CD4-positive, alpha-beta T cell (primary cell): ENCODE measurements around the gene CYP4A22. TPM values are rescaled to one million over a fixed set of nuclear protein-coding genes. Genes with fewer than 3 reads are reported as not detected.
"Not testable (repeated sequence)": the region's sequence is repeated elsewhere in the genome, so short reads cannot be mapped to it uniquely, and the experiment has no call there.

Experiments used
- ATAC-seq: fragments of 200-7000 bp; cut with Tn5 transposase; one replicate; pipeline ENCODE4 v1.10.0; 2022; ENCODE audit warnings: mild to moderate bottlenecking; ENCODE audit not compliant: poor library complexity
- CTCF ChIA-PET: fragments of 350-600 bp; sonication (Branson Sonifier 250); formaldehyde crosslinking; loops from one replicate; lab custom pipeline; 2021; ENCODE audit warnings: antibody characterized with exemption, inconsistent platforms; lab: Charles Lee
- POLR2A ChIA-PET: fragments of 350-600 bp; sonication (Branson Sonifier 250); formaldehyde crosslinking; loops from one replicate; lab custom pipeline; 2021; ENCODE audit warnings: antibody characterized with exemption, inconsistent platforms; lab: Charles Lee
- DNase-seq, 14 experiments: peaks; one replicate each; pipeline ENCODE4 v3.0.0-alpha.2; 2013 to 2020; ENCODE audit warnings: mixed read lengths in 2 of 14
- H3K27ac ChIP-seq, 2 donors: one replicate each; pipeline versions ENCODE4 v1.5.1 to v1.7.0; 2013; ENCODE audit warnings: low read length in 2 of 2, low read depth in 1 of 2, mild to moderate bottlenecking in 1 of 2
- H3K27me3 ChIP-seq, 2 experiments: 1 replicate in 1 of 2; 2 replicates in 1 of 2; pipeline versions ENCODE4 v1.6.1 to v1.7.0; 2013; ENCODE audit warnings: low read length in 2 of 2, control low read depth in 1 of 2, mild to moderate bottlenecking in 1 of 2, moderate library complexity in 1 of 2; ENCODE audit not compliant: insufficient read depth in 2 of 2, control insufficient read depth in 1 of 2
- H3K36me3 ChIP-seq: one replicate; pipeline ENCODE4 v1.6.1; 2013; ENCODE audit warnings: low read length, control low read depth; ENCODE audit not compliant: insufficient read depth
- H3K4me1 ChIP-seq: one replicate; pipeline ENCODE4 v1.6.1; 2013; ENCODE audit warnings: low read length, control low read depth; ENCODE audit not compliant: insufficient read depth
- H3K4me3 ChIP-seq: one replicate; pipeline ENCODE4 v1.5.1; 2013; ENCODE audit warnings: mild to moderate bottlenecking, low read length, moderate library complexity
- H3K9me3 ChIP-seq, 2 experiments: 1 replicate in 1 of 2; 2 replicates in 1 of 2; pipeline versions ENCODE4 v1.6.1 to v1.7.0; 2013; ENCODE audit warnings: low read length in 2 of 2, mild to moderate bottlenecking in 2 of 2, control low read depth in 1 of 2, moderate library complexity in 1 of 2; ENCODE audit not compliant: control insufficient read depth in 1 of 2, insufficient read depth in 1 of 2
- H3K27ac Mint-ChIP-seq: one replicate; pipeline ENCODE4 v1.8.0; 2020; ENCODE audit warnings: mixed read lengths
- H3K27me3 Mint-ChIP-seq: one replicate; pipeline ENCODE4 v1.8.0; 2021; ENCODE audit warnings: mixed read lengths
- H3K36me3 Mint-ChIP-seq: one replicate; pipeline ENCODE4 v1.8.0; 2021; ENCODE audit warnings: low read depth, mixed read lengths
- H3K4me1 Mint-ChIP-seq: one replicate; pipeline ENCODE4 v1.8.0; 2021; ENCODE audit warnings: low read depth, mixed read lengths
- H3K4me3 Mint-ChIP-seq: one replicate; pipeline ENCODE4 v1.8.0; 2020; ENCODE audit warnings: mild to moderate bottlenecking, mixed read lengths
- H3K9me3 Mint-ChIP-seq: one replicate; pipeline ENCODE4 v1.8.0; 2020; ENCODE audit warnings: mixed read lengths
- intact Hi-C, 2 experiments: fragments of 100-400 bp; cut with DNase I in 1 of 2; cut with micrococcal nuclease in 1 of 2; formaldehyde crosslinking; loops; one replicate each; pipeline versions ENCODE4 v1.15.1 to v1.9.0; 2023 to 2025; cut with DNase I, micrococcal nuclease
- total RNA-seq, 174 experiments: library from RNA in 2 of 174; stranded (reverse) in 2 of 174; gene quantifications; one replicate each; pipeline ENCODE4 v1.2.3 and lab custom pipeline; 2021 to 2026
- TF ChIP-seq, protein P1 (sequence below): fragments of 200-600 bp; IDR thresholded peaks from one replicate; pipeline ENCODE4 v1.8.0; 2022; ENCODE audit warnings: antibody characterized with exemption, mild to moderate bottlenecking

Gene CYP4A22
- total RNA-seq, 2 experiments from 2014 or later, result not detected

DNA sequence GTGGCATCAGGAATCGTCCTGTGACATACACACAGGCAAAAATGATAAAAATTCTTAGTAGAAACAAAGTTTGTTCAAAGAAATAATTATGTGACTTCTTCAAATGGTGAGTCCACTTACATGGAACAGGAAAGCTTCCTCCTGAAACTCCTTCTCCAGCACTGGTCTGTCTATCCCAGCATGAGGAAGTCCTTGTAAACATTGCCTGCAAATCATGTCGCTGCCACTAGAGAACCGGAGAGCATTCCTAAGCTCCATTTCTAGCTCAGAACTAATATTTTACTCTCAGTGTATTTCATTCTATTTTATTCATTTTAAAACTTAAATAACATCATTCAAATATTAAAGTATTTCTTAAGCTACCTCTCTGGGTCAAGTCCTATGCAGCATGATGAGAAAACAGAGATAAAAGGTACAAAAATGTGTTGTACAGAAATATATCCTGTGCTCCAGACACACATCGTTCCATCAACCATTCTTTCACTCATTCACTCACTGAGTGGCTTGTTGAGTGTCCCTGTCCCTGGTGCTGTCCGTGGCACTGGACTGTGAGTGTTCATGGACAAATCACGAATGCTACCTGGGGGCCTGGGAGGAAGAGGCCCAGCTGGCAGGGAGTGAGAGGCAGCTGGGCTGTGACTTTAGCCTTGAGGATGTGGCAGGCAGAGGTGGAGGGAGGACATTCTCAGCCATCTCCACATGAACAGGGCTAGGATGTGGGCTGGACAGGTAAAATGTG, 10.0 kb downstream of the CYP4A22 start:
- H3K27ac ChIP-seq, result no peak overlapping the region
- TF ChIP-seq, protein P1, sequence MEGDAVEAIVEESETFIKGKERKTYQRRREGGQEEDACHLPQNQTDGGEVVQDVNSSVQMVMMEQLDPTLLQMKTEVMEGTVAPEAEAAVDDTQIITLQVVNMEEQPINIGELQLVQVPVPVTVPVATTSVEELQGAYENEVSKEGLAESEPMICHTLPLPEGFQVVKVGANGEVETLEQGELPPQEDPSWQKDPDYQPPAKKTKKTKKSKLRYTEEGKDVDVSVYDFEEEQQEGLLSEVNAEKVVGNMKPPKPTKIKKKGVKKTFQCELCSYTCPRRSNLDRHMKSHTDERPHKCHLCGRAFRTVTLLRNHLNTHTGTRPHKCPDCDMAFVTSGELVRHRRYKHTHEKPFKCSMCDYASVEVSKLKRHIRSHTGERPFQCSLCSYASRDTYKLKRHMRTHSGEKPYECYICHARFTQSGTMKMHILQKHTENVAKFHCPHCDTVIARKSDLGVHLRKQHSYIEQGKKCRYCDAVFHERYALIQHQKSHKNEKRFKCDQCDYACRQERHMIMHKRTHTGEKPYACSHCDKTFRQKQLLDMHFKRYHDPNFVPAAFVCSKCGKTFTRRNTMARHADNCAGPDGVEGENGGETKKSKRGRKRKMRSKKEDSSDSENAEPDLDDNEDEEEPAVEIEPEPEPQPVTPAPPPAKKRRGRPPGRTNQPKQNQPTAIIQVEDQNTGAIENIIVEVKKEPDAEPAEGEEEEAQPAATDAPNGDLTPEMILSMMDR, result no peak
- H3K9me3 Mint-ChIP-seq, result no peaks in the 10 kb centered on the region
- H3K4me3 Mint-ChIP-seq, result no peak overlapping the region
- H3K4me1 ChIP-seq, result no peaks in the 10 kb centered on the region
- ChIA-PET POLR2A (no interaction called here), CTCF (no interaction called here)
- intact Hi-C loops, result no loop called here
- H3K27me3 Mint-ChIP-seq, result peaks cover 41% of the 10 kb centered on the region
- no peaks in the 10 kb centered on the region for H3K9me3 ChIP-seq
- H3K4me3 ChIP-seq, result no peak overlapping the region
- no peaks in the 10 kb centered on the region for H3K36me3 ChIP-seq
- H3K36me3 Mint-ChIP-seq, result no peaks in the 10 kb centered on the region
- ATAC-seq (no peak), DNase-seq (no peak)
- peaks cover 1 to 4% of the 10 kb centered on the region in 2 experiments for H3K27me3 ChIP-seq
- no peak overlapping the region for H3K27ac Mint-ChIP-seq
- H3K4me1 Mint-ChIP-seq, result no peaks in the 10 kb centered on the region

DNA sequence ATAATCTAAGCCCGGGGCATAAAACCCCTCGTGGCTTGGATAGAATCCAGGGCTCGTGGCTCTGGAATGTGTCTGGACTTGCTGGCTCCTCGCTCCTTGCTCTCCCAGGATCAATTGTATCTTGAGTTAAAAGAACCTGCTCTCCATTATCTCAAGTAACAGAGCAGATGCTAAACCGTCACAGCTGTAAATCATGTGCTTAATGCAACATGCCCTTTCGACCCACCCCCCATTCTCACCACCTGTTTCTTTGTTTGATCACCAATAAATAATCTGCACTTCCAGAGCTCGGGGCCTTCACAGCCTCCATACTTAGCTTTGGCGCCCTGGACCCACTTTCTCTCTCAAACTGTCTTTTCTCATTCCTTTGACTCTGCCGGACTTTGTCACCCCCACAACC, 11.9 kb downstream of the CYP4A22 start:
- H3K27me3 ChIP-seq, POLR2A ChIA-PET, ATAC-seq, intact Hi-C loops, H3K36me3 ChIP-seq, DNase-seq, H3K4me3 ChIP-seq, H3K4me3 Mint-ChIP-seq, H3K9me3 ChIP-seq, H3K4me1 Mint-ChIP-seq, CTCF ChIA-PET, H3K27ac ChIP-seq, H3K4me1 ChIP-seq, H3K27ac Mint-ChIP-seq, H3K36me3 Mint-ChIP-seq, H3K9me3 Mint-ChIP-seq: not testable (repeated sequence)
- H3K27me3 Mint-ChIP-seq, result peaks cover 51% of the 10 kb centered on the region

DNA sequence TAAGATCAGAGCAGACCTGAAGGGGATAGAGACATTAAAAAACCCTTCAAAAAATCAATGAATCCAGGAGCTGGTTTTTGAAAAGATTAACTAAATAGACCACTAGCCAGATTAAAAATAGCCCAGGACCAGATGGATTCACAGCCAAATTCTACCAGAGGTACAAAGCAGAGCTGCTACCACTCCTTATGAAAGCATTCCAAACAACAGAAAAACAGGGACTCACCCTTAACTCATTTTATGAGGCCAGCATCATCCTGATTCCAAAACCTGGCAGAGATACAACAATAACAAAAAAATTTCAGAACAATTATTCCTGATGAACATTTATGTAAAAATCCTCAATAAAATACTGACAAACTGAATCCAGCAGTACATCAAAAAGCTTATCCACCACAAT, 19.2 kb downstream of the CYP4A22 start:
- H3K27me3 ChIP-seq, CTCF ChIA-PET, POLR2A ChIA-PET, H3K4me3 Mint-ChIP-seq, ATAC-seq, H3K27ac Mint-ChIP-seq, H3K4me3 ChIP-seq, H3K9me3 ChIP-seq, DNase-seq, intact Hi-C loops, H3K9me3 Mint-ChIP-seq, H3K36me3 Mint-ChIP-seq, H3K4me1 ChIP-seq, H3K4me1 Mint-ChIP-seq, H3K27ac ChIP-seq, H3K36me3 ChIP-seq: not testable (repeated sequence)
- H3K27me3 Mint-ChIP-seq, result peaks cover 52% of the 10 kb centered on the region

DNA sequence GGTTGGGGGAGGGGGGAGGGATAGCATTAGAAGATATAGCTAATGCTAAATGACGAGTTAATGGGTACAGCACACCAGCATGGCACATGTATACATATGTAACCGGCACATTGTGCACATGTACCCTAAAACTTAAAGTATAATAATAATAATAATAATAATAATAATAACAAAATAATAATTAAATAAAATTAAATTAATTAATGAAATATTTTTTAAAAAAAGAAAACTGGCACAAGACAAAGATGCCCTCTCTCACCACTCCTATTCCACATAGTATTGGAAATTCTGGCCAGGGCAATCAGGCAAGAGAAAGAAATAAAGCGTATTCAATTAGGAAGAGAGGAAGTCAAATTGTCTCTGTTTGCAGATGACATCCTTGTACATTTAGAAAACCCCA, 20.7 kb downstream of the CYP4A22 start:
- H3K27me3 ChIP-seq, H3K4me3 ChIP-seq, CTCF ChIA-PET, POLR2A ChIA-PET, H3K9me3 ChIP-seq, H3K36me3 Mint-ChIP-seq, intact Hi-C loops, H3K4me3 Mint-ChIP-seq, H3K9me3 Mint-ChIP-seq, H3K36me3 ChIP-seq, H3K27ac ChIP-seq, DNase-seq, H3K4me1 Mint-ChIP-seq, ATAC-seq, H3K4me1 ChIP-seq, H3K27ac Mint-ChIP-seq: not testable (repeated sequence)
- peaks cover 48% of the 10 kb centered on the region for H3K27me3 Mint-ChIP-seq
